Astrocyte (in vitro differentiated cells and primary cell): ENCODE results near the gene ATXN1. TPM values are rescaled to one million over a fixed set of nuclear protein-coding genes. Genes with fewer than 3 reads are reported as not detected.

Experiments
- DNase-seq: peaks from one replicate; pipeline ENCODE4 v3.0.0-alpha.2; 2010; ENCODE audit warnings: low read depth
- FAIRE-seq: peaks from 2 replicates; lab custom pipeline; 2011; peaks lifted over from hg19 to GRCh38; lab: Jason Lieb, UNC
- H2AFZ ChIP-seq: 2 replicates; pipeline ENCODE4 v1.6.0; 2012; ENCODE audit warnings: low read depth, low read length, inconsistent platforms
- H3K27ac ChIP-seq: 2 replicates; pipeline ENCODE4 v1.5.1; 2011; ENCODE audit warnings: low read depth, low read length, inconsistent platforms
- H3K27me3 ChIP-seq: 2 replicates; pipeline ENCODE4 v1.6.0; 2011; ENCODE audit warnings: low read length, inconsistent platforms; ENCODE audit not compliant: insufficient read depth
- H3K36me3 ChIP-seq: 2 replicates; pipeline ENCODE4 v1.5.1; 2011; ENCODE audit warnings: low read length, inconsistent platforms; ENCODE audit not compliant: insufficient read depth
- H3K4me1 ChIP-seq: 2 replicates; pipeline ENCODE4 v1.5.1; 2011; ENCODE audit warnings: low read length, inconsistent platforms; ENCODE audit not compliant: insufficient read depth
- H3K4me2 ChIP-seq: 2 replicates; pipeline ENCODE4 v1.6.0; 2012; ENCODE audit warnings: low read length, inconsistent platforms
- H3K4me3 ChIP-seq: 2 replicates; pipeline ENCODE4 v1.5.1; 2011; ENCODE audit warnings: low read depth, mild to moderate bottlenecking, low read length, inconsistent platforms; ENCODE audit not compliant: insufficient read depth
- H3K79me2 ChIP-seq: 2 replicates; pipeline ENCODE4 v1.6.0; 2012; ENCODE audit warnings: mild to moderate bottlenecking, low read length, inconsistent platforms; ENCODE audit not compliant: insufficient read depth
- H3K9ac ChIP-seq: 2 replicates; pipeline ENCODE4 v1.6.0; 2012; ENCODE audit warnings: mild to moderate bottlenecking, low read length, inconsistent platforms
- H3K9me3 ChIP-seq: 2 replicates; pipeline ENCODE4 v1.5.1; 2012; ENCODE audit warnings: low read depth, mild to moderate bottlenecking, low read length, inconsistent platforms; ENCODE audit not compliant: insufficient read depth
- H4K20me1 ChIP-seq: 2 replicates; pipeline ENCODE4 v1.6.0; 2012; ENCODE audit warnings: low read length, inconsistent platforms; ENCODE audit not compliant: insufficient read depth
- H3K27ac Mint-ChIP-seq: one replicate; pipeline ENCODE4 v1.8.0; 2021; ENCODE audit warnings: mild to moderate bottlenecking, mixed read lengths; ENCODE audit not compliant: unreplicated experiment
- H3K27me3 Mint-ChIP-seq: one replicate; pipeline ENCODE4 v1.8.0; 2021; ENCODE audit warnings: low read depth, mixed read lengths; ENCODE audit not compliant: unreplicated experiment
- H3K36me3 Mint-ChIP-seq: one replicate; pipeline ENCODE4 v1.8.0; 2021; ENCODE audit warnings: low read depth, mixed read lengths; ENCODE audit not compliant: unreplicated experiment
- H3K4me1 Mint-ChIP-seq: one replicate; pipeline ENCODE4 v1.8.0; 2021; ENCODE audit warnings: low read depth, mixed read lengths; ENCODE audit not compliant: unreplicated experiment
- H3K4me3 Mint-ChIP-seq: one replicate; pipeline ENCODE4 v1.8.0; 2021; ENCODE audit warnings: mild to moderate bottlenecking, moderate library complexity, mixed read lengths; ENCODE audit not compliant: unreplicated experiment
- H3K9me3 Mint-ChIP-seq: one replicate; pipeline ENCODE4 v1.8.0; 2021; ENCODE audit warnings: mild to moderate bottlenecking, mixed read lengths; ENCODE audit not compliant: unreplicated experiment
- CTCF ChIP-seq: IDR thresholded peaks from 2 replicates; pipeline ENCODE4 v1.5.1; 2011; ENCODE audit warnings: low read depth, mild to moderate bottlenecking, inconsistent platforms, low read length, moderate library complexity; ENCODE audit not compliant: insufficient read depth
- EZH2 ChIP-seq: IDR thresholded peaks from 2 replicates; pipeline ENCODE4 v1.6.1; 2012; ENCODE audit warnings: mild to moderate bottlenecking, low read length, inconsistent platforms; ENCODE audit not compliant: insufficient read depth
- total RNA-seq: library from RNA; stranded (reverse); gene quantifications from 2 replicates; pipeline ENCODE4 v1.2.1, GENCODE V29; 2021

ATXN1 gene
- total RNA-seq, 1 donor from 2014 or later = 70.9 TPM

GRCh38 chr6:16278750-16279149, 482.5 kb downstream of the ATXN1 start:
- Histone ChIP-seq H3K4me2 (no peak overlapping the region), H3K79me2 (no peaks in the 10 kb centered on the region), H3K27ac (no peak overlapping the region), H3K4me3 (no peak overlapping the region), H3K9ac (no peak overlapping the region), H4K20me1 (no peaks in the 10 kb centered on the region), H3K36me3 (no peaks in the 10 kb centered on the region), H3K9me3 (no peaks in the 10 kb centered on the region), H3K27me3 (no peaks in the 10 kb centered on the region), H3K4me1 (peaks cover 15% of the 10 kb centered on the region), H2AFZ (no peak overlapping the region)
- TF ChIP-seq CTCF (no peak), EZH2 (no peak)
- no peak overlapping the region for H3K27ac Mint-ChIP-seq
- DNase-seq = no peak
- no peak for FAIRE-seq
- H3K4me3 Mint-ChIP-seq = no peak overlapping the region
- H3K4me1 Mint-ChIP-seq = peaks cover 35% of the 10 kb centered on the region
- H3K9me3 Mint-ChIP-seq = peaks cover 5% of the 10 kb centered on the region
- no peaks in the 10 kb centered on the region for H3K36me3 Mint-ChIP-seq
- H3K27me3 Mint-ChIP-seq = peaks cover 6% of the 10 kb centered on the region

- H3K4me3 Mint-ChIP-seq = peak overlapping the region; percentile 77
- no peak for DNase-seq
Measured at GRCh38 chr6:16278048-16278724, 483.1 kb downstream of the ATXN1 start.

More at GRCh38 chr6:16278048-16278724, 483.1 kb downstream of the ATXN1 start:
- Histone ChIP-seq H4K20me1 (no peaks in the 10 kb centered on the region), H3K4me3 (no peak overlapping the region), H2AFZ (peak overlapping the region; percentile 23), H3K9ac (peak overlapping the region; percentile 64), H3K79me2 (no peaks in the 10 kb centered on the region), H3K4me2 (peak overlapping the region; percentile 84), H3K27me3 (no peaks in the 10 kb centered on the region), H3K9me3 (no peaks in the 10 kb centered on the region), H3K4me1 (peaks cover 15% of the 10 kb centered on the region), H3K36me3 (no peaks in the 10 kb centered on the region), H3K27ac (peak overlapping the region; percentile 68)
- H3K4me1 Mint-ChIP-seq = peaks cover 40% of the 10 kb centered on the region
- no peak overlapping the region for H3K27ac Mint-ChIP-seq
- TF ChIP-seq CTCF (no peak), EZH2 (no peak)
- peaks cover 5% of the 10 kb centered on the region for H3K9me3 Mint-ChIP-seq
- H3K27me3 Mint-ChIP-seq = peaks cover 6% of the 10 kb centered on the region
- no peaks in the 10 kb centered on the region for H3K36me3 Mint-ChIP-seq
- FAIRE-seq = no peak
